Activated CD4-positive, alpha-beta T cell treated with anti-CD3 and anti-CD28 coated beads, Interleukin-10, Interleukin-2, amounts not matched to agents 100 ng/mL and 50 ng/mL, durations not matched to agents 16 hours and 8 hours (primary cell): Measurements from ENCODE around the gene RNU2-63P.
A peak's percentile ranks its signal among the peaks of the same experiment; 100 is the strongest.
"Not testable (repeated sequence)": the region's sequence is repeated elsewhere in the genome, so short reads cannot be mapped to it uniquely, and the experiment has no call there.

Experiments used
- DNase-seq: peaks from one replicate; pipeline ENCODE4 v3.0.0-alpha.2; 2020

Gene RNU2-63P

GRCh38 chr2:88027697-88028389 is 11.5 kb upstream of the RNU2-63P start:
- DNase-seq, result no peak

DNA sequence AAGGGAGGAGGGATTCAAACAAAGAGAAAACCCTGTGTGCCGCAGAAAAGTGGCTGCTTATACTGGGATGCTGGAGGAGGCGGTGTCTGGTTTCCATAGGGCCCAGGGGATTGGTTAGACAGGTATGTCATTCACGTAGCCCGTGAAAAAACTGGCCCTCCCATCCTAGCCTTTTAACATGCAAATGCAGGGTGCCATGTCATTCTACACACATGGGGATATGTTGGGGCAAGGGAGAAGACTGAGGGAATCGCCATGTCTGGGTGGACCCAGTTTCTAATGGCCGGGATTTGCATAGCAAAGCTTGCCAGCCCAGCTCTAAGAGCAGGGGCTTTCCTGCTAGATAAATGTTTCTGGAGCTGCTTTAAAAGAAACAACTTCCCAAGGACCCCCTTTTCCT is 8.2 kb upstream of the RNU2-63P start:
- DNase-seq, result no peak

- DNase-seq, result no peak
Measured at GRCh38 chr2:88022669-88022921, 6.2 kb upstream of the RNU2-63P start.

DNA sequence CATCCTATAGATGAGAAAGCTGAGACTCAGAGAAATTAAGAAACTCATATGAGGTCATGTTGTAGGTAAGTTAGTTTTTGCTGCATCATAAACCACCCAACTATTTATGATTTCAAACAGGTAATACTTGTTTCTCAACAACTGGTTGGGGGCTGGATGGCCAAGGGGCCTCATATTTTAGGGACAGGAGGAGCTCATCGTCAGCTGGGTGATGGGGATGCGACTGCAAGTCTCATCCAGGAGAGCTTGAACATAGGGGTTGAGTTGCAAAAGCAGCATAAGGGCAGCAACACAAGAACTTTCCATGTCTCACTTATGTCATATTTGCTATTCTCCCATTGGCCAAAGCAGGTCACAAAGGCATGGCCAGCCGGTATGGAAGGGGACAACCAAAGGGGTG is 3.6 kb upstream of the RNU2-63P start:
- DNase-seq, result no peak

GRCh38 chr2:88018909-88019308 is 2.6 kb upstream of the RNU2-63P start:
- no peak for DNase-seq

GRCh38 chr2:88018077-88018805 is 1.9 kb upstream of the RNU2-63P start:
- DNase-seq, result not testable (repeated sequence)

GRCh38 chr2:88017780-88018038 is 1.4 kb upstream of the RNU2-63P start:
- DNase-seq, result not testable (repeated sequence)

DNA sequence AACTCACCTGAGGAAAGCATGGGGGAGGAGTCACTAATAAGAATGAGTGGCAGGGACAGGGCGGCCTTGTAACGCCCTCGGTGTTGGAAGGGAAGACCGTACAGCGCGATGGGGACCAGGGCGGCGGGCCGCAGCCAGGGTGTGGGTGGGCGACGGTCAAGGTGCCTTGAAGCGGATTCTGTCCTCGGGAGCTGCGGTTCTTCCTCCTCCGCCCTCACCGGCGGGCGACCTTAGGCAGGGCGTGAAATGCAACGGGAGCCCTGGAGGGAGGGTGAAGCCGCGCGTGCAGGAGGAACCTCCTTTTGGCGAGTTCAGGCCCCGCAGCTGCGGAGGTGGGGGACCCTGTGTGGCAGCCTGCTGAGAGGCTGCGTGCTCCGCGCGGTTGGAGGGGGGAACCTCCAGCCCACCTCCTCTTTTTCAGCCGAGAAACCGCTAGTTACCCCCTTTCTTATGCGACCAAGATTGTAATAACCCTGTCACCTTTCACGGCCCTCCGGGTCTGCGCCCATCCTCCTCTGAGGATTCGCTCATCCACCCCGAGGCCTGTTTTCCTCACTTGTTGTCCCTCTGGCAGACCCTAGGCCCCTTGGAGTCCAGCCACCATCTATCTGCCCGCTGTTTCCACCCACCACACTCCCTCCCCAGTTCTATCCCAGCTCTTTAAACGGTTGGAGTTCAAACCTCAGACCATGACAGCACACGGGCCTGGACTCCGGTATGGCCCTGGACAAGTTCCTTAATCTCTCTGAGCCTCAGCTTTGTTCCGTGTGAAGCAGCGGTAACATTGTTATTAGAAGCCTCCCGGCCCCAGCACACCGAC is 823 bp upstream of the RNU2-63P start:
- DNase-seq, result peak; percentile 65

DNA sequence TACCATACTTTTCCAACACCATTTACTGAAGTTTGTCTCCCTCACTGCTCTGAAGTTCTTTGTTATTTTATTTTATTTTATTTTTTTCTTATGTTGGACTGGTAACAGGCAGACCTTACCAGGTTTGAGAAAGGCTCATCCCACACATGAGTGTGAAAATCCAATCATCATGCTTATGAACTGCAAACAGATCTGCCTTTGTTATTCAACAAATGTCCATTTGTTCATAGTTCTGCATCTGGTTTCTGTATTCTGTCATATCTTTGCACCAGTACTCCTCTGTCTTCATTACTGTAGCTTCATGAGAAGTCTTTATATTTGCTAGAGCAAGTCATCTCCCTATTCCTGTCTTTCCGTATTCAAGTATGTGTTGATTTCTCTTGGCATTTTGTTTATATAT is 5.3 kb downstream of the RNU2-63P start:
- no peak for DNase-seq

DNA sequence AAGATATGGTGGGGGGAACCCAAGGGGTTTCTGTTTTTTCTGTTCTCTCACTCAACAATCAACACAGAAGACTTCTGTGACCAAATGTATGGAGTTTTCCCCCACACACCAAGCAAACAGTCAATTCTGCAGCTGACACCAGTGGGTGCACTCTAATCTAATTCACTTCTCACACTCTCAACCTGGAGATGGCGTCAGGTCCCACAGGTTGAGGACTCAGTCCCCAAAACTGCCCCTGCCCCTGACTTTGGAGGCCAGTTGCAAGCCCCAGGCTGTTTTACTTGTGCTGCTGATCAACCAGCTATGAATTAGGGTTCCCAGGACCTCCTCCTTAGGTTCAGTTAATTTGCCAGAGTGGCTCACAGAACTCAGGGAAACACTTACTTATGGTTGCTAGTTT is 6.2 kb downstream of the RNU2-63P start:
- no peak for DNase-seq

DNA sequence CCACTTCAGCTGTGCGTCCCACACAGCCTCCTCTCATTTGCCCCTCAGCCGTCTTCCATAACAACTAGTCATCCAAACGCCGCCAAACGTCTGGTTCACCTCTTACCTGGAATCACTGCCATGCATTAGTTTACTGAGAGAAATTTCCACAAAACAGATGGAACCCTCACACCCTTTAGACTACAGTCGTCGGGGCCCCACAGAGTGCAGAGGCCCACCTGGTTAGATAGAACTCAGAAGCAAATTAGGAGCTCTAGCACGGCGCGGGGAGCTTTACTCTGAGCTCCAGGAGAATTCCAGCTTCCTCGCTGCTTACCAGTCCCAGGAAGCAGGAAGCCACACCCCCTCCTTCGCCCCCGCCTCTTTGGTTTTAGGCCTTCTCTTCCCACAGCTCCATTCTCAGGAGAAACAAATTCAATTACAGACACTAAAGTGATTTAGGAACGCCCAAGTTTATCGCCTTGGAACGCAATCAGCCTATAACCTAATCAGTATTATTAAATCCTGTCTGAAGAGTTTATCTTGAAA is 9.4 kb downstream of the RNU2-63P start:
- DNase-seq, result no peak

DNA sequence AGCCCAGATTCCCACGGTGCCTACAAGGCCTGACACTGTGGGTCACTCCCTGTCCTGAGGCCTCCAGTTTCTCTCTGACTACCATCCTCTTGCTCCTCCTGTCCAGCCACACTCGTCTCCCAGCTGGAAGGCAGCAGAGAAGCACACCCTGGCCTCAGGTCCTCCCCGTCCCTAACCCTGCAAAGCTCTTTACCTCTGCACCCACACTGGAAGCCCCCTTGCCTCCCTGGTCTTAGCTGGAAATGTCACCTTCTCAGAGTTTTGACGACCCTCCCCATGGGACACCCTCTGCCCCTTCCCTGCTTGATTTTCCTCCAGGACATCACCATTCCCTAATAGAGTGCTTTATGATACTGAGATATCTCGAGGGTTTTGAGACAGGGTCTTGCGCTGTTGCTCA is 10.6 kb downstream of the RNU2-63P start:
- no peak for DNase-seq

DNA sequence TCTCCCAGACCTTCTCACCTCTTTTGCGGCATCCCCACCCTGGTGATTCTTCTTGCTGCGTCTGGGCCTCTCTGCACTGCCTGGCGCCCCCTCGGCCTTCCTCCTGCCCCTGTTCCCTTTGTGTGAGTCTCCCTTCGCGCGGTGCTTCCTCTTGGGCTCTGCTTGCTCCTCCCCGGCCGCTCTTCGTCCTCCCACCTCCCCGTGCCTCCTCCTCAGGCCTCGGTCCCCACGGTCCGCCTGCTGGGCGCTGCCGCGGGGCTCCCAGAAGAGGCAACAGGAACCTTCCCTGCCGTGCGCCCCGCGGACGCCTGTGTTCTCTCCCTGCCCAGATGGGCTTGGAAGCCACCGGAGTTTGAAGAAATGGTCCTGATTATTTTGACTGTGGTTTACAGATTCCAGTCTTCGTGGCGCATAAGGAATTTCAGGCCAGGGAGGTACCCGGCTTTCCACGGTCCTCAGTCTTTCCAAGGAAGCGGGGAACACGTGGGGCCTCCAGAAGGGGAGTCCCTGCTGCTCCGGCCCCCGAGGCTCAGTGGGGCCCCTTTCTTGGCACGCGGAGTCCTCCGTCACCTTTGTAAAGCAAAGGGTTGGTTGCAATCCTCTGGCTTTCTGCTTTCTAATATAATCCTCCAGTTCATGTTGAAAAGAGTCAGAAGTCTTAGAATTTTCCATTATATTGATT is 13.1 kb downstream of the RNU2-63P start:
- no peak for DNase-seq

- no peak for DNase-seq
Measured at GRCh38 chr2:88002359-88002707, 14.0 kb downstream of the RNU2-63P start.

DNA sequence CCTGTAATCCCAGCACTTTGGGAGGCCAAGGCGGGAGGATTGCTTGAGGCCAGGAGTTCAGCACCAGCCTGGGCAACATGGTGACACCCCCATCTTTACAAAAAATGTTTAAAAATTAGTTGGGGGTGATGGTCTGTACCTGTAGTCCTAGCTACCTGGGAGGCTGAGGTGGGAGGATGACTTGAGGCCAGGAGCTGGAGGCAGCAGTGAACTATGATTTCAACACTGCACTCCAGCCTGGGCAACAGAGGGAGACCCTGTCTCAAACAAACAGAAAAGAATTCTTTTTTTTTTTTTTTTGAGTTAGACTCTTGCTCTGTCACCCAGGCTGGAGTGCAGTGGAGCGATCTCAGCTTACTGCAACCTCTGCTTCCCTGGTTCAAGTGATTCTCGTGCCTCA is 15.9 kb downstream of the RNU2-63P start:
- not testable (repeated sequence) for DNase-seq

GRCh38 chr2:87996570-87996969 is 19.8 kb downstream of the RNU2-63P start:
- DNase-seq, result no peak

DNA sequence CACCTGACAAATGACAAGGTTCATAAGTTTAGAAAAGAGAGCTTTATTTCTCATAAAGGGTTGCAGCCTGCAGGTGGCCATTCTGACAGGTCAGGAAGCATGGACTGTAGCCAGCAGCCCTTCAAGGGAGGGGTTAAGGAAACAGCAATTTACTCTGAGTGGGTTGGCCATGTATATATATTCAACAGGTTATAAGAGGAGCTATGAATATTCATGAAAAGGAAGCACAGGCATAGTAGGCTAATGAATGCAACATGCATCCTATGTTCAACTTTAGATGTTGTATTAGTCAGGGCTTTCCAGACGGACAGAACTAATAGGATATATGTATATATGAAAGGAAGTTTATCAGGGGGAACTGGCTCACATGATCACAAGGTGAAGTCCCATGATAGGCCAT is 20.6 kb downstream of the RNU2-63P start:
- DNase-seq, result no peak

- not testable (repeated sequence) for DNase-seq
Measured at GRCh38 chr2:87994304-87994850, 22.0 kb downstream of the RNU2-63P start.

DNA sequence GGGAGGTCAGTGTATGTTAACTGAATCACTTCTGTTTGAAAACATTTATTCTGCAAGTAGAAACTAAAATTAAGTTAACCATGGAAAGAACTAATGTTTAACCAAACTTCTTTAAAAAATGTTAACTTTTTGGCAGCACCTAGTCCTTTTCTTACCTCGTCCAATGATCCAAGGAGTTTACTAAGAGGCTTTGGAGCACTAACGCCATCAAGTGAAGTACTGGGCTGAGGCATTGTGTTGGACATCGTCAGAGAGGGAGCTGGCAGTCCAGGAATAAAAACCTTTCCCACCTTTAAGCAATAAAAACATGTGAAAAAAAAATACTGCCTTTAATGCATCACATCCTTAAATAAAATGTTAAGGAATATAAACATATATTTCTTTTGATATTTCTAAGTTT is 23.8 kb downstream of the RNU2-63P start:
- DNase-seq, result not testable (repeated sequence)

DNA sequence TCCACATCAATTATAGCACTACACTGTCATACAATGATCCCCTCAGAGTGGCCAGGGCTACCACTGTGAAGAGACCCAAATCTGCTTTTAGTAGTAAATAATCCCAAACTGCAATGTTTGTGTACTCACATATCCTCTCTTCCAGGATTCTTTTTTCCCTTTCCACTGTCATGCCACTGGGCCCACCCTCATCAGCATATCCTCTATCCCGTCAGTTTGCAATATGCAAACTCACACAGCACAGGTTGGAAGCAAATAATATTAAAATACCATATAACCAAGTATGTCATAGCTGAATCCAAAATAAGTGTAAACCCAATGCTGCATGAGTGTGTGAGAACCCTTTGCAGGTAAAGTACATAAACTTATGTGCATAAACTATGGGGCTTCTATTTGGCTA is 28.9 kb downstream of the RNU2-63P start:
- DNase-seq, result not testable (repeated sequence)

DNA sequence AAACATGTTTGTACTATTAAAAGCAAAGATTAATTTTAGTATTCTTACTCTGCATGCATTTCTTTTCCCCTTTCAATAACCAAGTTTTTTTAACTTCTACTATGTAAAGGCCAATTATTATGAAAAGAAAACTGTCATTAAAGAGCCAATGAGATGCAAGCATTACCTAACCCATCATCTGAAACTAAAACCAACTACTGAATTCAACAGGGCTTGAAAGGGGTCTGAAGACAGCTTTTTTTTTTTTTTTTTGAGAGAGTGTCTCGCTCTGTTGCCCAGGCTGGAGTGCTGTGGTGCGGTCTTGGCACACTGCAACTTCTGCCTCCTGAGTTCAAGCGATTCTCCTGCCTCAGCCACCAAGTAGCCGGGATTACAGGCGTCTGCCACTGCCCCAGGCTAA is 30.4 kb downstream of the RNU2-63P start:
- not testable (repeated sequence) for DNase-seq

GRCh38 chr2:87981182-87981581 is 35.2 kb downstream of the RNU2-63P start:
- not testable (repeated sequence) for DNase-seq

GRCh38 chr2:87972385-87972784 is 44.0 kb downstream of the RNU2-63P start:
- DNase-seq, result not testable (repeated sequence)
